HG02884 (cell line): ENCODE measurements around the gene ZNF326.

Experiments
- ATAC-seq: cut with Tn5 transposase; IDR thresholded peaks from one replicate; pipeline ENCODE4 v1.9.1; 2021; ENCODE audit warnings: mild to moderate bottlenecking, moderate library complexity; ENCODE audit not compliant: unreplicated experiment

Gene ZNF326

DNA sequence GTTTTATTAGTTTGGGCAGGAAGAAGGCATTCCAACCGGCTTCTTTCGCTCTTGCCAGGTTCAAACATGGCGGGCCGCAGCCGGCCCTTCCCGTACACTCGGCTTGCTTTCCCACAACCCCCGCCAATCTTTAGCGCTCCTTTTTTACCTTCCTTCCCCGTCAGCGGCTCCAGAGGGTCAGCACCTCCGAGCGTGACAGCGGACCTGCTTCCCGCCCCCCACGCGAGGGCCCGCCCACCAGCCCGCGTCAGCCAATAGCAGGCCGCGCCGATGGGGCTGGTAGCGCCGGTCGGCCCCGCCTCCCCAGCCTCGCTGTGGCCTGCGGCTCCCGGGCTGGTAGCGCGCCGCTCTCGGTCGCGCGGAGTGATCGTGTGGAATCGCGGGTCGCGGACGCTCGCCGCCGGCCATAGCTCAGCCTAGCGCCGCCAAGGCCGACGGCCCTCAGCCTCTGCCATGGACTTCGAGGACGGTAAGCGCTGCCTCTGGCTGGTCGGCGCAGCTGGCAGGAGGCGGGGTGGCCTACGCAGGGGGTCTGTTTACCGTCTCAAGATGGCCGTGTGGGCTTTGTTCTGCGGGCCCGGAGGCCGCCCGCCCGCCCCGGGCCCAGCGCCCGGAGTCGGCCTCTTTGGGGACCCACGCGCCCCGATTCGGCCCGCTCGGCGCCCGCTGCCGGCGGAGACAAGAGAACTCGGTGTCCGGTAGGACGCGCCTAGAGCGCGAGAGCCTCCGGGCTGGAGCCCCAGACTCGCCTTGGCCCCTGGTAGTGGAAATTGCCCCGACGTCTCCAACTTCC, at the start of gene ZNF326:
ZNF326 (plus strand) TSS at position 306 of the 793 bp plus-strand sequence; CDS start at position 454, 148 bp downstream.
- peak; percentile 93 for ATAC-seq

DNA sequence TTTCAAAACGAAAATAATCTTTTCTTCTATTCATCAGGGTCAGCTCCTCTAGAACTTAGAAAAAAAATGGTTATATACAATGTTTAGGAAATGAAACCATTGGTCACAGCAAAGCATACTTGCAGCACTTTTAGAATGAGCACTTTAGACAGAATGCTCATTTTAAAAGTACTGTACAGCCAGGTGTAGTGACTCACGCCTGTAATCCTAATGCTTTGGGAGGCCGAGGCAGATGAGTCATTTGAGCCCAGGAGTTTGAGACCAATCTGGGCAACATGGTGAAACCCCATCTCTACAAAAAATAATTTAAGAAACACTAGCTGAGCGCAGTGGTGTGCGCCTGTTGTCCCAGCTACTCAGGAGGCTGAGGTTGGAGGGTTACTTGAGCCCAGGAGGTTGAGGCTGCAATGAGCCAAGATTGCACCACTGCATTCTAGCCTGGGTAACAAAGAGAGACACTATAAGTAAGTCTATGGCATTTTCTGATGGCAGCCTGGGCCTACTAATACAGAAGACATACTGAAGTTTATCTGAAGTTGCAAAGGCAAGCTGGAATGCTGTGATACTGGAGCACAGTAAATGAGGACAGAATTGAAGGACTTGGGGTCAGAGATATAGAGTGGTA, 48.9 kb upstream of the ZNF326 start:
- ATAC-seq, result peak; percentile 91

- ATAC-seq, result no peak
Measured at GRCh38 chr1:89946532-89946931, 48.4 kb upstream of the ZNF326 start.

DNA sequence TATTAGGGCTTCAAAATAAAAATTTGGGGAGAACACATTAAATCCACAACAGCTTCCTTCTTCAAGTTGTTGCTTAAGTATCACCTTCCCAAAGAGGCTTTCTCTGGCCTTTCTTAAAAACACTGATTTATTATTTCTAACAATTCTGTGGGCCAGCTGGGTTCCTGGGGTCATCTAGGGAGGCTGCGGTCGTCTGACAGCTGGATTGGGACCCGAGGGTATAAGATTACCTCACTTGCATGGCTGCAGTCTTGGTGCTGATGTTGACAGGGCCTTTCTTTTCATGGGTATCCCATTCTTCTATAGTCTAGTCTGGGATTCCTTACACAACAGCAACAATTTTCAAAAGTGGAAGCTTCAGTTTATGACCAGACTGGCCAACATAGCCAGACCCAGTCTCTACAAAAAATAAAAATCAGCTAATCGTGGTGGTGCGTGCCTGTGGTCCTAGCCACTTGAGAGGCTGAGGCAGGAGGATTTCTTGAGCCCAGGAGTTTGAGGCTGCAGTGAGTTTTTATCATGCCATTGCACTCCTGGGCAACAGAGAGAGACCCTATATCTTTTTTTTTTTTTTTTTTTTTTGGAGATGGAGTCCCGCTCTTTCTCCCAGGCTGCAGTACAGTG, 46.1 kb upstream of the ZNF326 start:
- ATAC-seq, result no peak

DNA sequence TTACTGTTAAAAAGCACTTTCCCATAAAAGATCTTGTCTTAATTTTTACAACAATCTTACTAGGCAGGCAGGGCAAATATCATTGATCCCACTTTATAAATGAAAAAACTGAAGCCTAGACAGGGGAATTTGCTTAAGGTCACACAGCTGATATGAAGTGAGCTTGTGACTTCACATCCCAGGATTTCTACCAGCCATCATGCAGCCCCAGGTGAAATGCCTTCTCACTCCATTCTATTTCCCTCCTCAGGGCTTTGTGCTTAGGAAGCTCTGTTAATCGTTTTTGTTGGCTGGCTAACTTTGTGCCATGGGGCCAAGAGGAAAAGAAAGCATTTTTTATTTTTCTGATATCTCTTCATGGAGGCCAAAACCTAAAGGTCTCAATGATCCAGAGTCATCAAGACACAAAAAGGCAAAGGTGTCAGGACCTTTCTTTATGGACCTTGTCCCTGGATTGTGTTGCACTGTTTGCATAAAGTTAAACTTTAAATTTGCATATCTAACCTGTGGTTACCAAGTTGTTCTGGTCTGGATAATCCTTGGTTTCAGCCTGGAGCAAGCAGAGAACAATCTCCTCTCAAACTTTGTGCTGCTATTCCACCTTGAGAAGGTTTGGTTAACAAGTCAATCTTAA, 44.8 kb upstream of the ZNF326 start:
- no peak for ATAC-seq

GRCh38 chr1:89950703-89951102, 44.2 kb upstream of the ZNF326 start:
- no peak for ATAC-seq

GRCh38 chr1:89951766-89952604, 42.9 kb upstream of the ZNF326 start:
- no peak for ATAC-seq

- ATAC-seq, result peak; percentile 12
Measured at GRCh38 chr1:89952605-89953130, 42.2 kb upstream of the ZNF326 start.

DNA sequence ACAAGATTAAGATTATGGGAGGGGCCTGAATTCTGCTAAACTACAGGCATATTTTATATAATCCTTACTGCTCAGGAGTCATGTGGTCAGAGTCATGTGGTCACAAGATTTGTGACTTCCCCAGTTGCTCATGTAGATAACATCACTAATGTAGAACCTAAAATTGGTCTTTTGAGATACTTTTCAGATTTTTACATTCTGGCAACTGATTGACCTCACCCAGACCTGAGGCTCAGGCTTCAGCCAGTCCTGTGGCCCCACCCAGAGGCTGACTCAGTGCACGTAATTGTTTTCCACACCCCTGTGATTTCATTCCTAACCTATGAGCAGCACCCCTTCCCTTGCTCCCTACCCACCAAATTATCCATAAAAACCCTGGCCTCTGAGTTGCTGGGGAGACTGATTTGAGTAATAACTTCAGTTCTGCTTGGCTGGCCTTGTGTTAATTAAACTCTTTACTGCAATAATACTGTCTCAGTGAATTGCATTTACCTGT, 41.7 kb upstream of the ZNF326 start:
- ATAC-seq, result peak; percentile 69

DNA sequence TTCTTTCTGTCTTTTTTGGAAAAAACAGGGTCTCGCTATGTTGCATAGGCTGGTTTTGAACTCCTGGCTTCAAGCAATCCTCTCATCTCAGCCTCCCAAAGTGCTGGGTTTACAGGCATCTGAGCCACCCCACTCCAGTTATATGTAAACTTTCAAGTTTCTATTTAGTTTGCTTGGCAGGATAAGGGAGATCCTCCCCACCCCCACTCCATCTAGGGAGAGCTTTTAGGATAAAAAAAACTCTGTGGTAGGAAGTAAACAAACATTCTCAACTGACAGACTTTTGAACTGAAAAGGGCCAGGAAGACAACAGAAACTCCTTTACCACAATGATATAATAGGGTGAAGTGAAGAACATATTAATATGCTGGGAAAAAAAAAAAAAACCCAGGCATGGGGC, 41.0 kb upstream of the ZNF326 start:
- no peak for ATAC-seq

DNA sequence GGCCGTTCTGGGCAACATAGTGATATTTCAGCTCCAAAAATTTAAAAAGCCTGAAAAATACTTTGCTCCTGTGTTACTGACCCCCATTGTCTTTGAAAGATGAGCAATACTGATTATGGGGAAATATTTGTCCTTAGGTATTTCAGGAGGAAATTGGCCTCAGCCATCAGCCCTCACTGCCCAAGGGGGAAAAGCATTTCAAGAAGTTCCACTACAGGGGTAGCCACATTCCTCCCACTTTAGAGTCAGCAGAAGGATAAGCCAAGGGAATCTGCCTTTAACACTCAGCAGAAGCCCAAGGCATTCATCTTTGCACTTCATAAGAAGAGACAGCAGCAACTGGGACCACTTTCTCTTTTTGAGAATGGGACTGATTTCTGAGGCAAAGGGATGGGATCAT, 40.5 kb upstream of the ZNF326 start:
- ATAC-seq, result no peak

DNA sequence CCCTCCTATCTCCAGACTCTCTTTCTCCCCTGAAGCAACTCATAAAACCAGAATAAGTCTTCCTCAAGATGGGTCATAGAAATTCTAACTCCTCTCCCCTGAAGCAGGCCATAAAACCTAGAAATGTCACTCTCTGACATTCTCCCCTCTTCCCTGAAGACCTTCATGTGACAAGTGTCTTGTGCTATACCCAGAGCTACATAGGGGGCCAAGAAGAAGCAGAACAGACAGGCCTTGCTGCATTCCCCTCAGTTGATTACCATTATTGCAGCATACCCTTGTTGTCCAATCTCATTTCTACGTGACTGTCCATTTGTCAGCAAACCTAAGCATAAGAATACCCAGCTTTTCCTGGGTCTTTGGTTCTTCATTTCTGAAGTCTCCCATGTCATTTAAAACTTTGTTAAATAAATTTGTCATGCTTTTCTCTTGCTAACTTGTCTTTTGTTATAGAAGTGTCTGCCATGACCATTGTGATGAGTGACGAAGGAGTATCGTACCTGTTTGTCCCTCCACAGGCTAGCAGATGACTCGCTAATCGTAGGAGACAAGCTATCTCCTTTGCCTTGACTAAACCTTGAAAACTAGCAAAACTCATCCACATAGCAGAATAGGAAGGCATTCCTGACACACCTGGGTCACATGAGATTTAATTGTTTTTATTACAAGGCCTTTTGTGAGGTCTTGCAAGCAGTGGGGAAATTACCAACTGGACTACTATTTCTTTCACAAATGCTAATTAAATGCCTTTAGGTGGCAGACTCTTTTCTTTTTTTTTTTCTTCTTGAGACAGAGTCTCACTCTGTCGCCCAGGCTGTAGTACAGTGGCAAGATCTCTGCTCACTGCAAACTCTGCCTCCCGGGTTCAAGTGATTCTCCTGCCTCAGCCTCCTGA, 39.4 kb upstream of the ZNF326 start:
- no peak for ATAC-seq

DNA sequence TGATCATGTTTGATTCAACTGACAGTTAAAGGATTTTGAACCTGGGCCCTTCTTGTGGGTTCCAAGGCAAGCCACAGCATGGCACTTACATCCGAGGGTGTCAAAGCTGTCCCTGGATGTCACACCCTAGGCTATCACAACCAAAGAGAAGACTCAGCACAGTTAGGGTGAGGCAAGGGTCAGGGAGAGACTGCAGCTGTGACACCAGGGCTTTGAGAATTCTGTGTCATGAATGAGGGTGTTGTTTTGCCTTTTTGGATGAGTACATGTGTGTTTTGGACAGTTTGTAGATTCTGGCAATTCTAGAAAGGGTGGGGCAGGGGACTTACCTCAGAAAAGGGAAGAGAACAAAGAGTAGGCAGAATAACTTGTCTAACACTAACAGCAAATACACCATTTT, 37.8 kb upstream of the ZNF326 start:
- ATAC-seq, result no peak

DNA sequence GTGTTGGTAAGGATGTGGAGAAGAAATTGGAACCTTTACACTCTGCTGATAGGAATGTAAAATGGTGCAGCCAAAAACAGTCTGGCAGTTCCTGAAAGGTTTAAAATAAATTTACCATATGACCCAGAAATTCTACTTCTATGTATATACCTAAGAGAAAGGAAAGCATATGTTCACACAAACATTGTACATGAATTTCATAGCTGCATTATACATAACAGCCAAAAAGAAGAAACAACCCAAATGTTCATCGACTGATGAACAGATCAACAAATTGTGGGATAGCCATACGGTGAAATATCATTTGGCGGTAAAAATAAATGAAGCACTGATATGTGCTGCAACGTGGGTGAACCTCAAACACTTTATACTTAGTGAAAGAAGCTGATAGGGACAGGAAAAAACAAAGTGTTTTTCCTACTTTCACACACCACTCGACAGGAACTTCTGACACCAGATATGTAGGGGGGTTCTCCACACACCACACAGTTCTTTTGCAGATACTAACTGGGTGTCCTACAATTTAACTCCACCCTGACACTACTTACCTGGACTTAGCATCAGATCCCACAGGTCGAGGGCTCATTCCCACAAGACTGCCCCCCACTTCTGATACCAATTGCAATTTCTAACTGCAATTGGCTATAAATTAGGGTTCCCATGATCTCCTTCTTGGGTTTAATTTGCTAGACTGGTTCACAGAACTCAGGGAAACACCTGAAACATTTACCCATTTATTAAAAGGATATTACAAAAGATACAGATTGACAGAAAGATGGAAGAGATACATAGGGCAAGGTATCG, 35.9 kb upstream of the ZNF326 start:
- ATAC-seq, result no peak

- ATAC-seq, result no peak
Measured at GRCh38 chr1:89959719-89960118, 35.2 kb upstream of the ZNF326 start.

DNA sequence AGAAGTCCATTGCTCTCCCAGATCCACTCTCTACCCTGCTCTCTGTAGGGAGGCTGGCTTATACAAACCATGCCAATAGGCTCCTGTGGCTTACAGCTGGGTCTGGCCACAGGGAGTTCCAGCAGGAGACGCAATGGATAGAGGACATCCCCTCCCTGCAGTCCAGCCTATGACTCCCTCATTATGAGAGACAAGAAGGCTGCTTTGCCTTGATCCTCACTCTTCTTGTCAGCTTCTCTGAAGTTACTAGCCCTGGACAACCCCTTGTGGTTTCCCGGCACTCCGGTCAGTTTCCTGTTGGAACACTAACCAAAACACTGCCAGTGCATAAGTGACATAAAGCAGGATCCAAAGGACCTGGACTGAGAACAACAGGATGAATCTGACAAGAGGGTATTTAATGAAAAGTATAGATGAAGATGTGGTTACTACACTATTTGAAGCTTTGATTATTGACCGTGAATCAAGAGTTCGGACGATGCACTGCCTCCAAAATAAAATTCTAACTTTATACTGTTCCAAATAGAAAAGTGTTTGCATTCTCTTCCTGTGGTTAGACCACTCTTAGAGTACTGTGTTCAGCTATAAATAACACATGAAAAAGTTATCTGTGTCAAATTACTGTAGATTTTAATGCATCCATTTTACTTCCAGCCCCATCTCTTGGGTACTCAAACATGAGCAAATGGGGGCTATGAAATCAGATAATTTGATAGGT, 32.7 kb upstream of the ZNF326 start:
- ATAC-seq, result no peak

DNA sequence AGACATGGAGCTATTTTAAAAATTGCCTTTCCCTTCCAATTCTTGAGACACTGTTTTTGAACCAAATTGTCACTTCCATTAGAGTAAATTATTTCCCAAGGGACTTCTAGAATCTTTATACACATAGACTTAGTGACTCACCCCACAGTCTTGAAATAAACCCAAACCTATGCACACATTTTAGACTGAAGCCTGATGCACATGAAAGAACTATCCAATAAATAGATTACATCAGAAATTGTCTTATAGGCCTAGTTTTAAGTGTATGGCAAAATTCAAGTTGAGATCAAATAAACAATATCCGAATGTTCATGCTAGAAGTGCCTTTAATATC, 32.2 kb upstream of the ZNF326 start:
- no peak for ATAC-seq

GRCh38 chr1:89965193-89965768, 29.6 kb upstream of the ZNF326 start:
- ATAC-seq, result no peak
